Stimulated activated CD4-positive, alpha-beta T cell treated with anti-CD3 and anti-CD28 coated beads, Interleukin-12 subunit alpha, Interleukin-12 subunit beta, amount 100 ng/mL, for 48 hours (primary cell): ENCODE measurements around the gene COL18A1.

Experiments
- DNase-seq, 3 donors: peaks; one replicate each; pipeline ENCODE4 v3.0.0-alpha.2; 2020; ENCODE audit warnings: low read depth in 2 of 3, low spot score in 1 of 3

COL18A1 gene

GRCh38 chr21:45477176-45478114 is 72.5 kb downstream of the COL18A1 start:
- DNase-seq = no peak

GRCh38 chr21:45478115-45478801 is 73.3 kb downstream of the COL18A1 start:
- peak; percentile 69 to 79 (median 72) for DNase-seq

DNA sequence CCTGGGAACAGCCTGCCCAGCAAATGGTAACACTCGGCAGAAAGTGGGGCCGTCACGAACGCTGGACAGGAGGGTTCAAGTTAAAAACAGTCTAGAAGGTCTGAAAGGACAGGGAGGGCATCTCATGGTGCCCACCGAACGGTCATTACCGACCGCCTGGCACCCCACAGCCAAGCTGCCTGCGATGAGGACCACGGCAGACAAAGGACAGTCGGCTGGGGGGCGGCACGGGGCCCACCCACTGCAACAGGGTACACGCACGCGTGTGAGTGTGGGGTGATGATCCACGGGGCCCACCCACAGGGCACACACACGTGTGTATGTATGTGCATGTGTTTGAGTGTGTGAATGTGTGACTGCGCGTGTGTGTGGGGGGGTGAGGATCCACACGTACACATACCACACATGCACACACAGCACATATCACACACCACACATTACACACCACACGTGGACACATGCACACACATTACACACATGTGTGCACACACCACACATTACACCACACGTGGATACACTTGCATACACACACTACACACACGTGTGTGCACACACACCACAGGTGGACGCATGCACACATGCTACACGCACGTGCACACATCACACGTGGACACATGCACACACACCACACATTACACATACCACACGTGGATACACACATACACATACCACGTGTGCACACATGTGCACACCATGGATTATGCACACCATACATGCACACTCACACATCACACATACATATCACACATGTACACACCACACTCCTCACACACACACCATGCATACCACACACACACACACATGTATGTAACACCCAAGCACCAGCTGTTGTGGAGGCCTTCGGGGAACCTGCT is 74.1 kb downstream of the COL18A1 start:
- DNase-seq = no peak

DNA sequence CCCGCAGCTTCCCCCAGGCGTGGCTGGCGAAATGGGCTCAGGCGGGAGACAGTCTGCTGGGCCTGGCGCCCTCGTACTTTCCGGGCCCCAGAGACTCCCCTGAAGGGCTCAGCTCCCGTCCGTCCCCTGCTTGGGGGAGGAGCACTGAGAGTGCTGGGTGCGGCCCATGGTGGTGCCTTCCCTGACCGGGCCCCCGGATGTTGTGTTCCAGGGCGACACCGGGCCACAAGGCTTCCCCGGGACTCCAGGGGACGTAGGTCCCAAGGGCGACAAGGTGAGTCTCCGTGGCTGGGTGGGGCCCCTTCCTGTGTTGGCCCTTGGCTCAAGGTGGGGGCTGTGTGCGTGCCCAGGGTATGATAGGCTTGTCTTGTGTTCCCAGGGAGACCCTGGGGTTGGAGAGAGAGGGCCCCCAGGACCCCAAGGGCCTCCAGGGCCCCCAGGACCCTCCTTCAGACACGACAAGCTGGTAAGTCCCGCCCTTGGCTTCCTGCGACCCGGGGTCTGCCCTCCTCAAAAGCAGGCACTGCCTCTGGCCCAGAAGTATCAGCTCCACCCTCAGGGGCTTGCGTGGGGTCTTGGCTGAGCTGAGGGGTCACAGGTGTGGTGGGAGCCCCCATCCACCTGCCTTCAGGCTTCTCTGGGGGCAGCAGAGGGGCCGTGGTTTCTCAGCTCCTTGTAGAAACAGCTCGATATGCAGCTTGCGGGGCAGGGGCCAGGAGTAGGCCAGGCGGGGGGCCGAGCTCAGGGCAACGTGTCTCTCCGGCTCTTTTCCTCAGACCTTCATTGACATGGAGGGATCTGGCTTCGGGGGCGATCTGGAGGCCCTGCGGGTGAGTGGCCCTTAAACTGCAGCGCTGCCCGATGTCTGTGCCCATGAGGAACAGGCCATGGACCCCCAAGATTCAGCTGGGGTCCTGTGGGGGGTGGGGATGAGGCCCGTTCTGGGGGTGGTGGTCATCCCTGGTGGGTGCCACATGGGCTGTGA is 75.0 kb downstream of the COL18A1 start:
- no peak for DNase-seq

GRCh38 chr21:45480701-45481500 is 75.9 kb downstream of the COL18A1 start:
- no peak for DNase-seq

GRCh38 chr21:45481566-45481965 is 76.6 kb downstream of the COL18A1 start:
- DNase-seq = no peak

GRCh38 chr21:45481977-45482898 is 77.3 kb downstream of the COL18A1 start:
- no peak for DNase-seq

GRCh38 chr21:45482899-45483821 is 78.2 kb downstream of the COL18A1 start:
- DNase-seq = peak in 1 of 3 donors; percentile 37

- no peak for DNase-seq
Observed at GRCh38 chr21:45484318-45484717, 79.4 kb downstream of the COL18A1 start.

DNA sequence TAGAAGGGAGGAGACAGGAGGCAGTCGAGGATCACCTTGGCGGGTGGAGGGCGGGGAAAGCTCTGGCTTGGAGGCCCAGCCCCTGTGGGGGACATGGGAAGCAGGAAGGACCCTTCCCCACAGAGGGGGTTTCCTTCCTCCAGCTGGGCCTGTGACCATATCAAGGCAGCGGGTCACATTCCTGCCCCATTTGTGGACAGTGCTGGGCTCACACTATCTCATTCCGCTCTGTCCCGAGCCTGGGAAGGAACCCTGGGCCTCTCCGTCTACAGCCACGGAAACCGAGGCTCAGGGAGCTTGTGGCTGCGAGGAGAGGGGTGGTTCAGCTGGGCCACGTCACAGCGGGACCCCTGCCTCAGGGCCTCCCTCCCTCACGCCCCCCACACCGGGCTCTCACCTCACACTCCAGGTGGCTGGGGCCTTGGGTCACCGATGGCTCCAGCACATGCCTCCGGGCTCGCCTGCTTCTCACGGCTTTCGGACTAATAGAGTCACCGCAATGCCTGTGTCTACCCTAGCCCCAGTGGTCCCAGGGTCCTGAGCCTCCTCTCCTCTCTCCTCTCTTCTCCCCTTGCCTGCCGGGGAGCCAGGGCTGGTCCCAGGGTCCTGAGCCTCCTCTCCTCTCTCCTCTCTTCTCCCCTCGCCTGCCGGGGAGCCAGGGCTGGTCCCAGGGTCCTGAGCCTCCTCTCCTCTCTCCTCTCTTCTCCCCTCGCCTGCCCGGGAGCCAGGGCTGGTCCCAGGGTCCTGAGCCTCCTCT is 80.9 kb downstream of the COL18A1 start:
- no peak for DNase-seq

DNA sequence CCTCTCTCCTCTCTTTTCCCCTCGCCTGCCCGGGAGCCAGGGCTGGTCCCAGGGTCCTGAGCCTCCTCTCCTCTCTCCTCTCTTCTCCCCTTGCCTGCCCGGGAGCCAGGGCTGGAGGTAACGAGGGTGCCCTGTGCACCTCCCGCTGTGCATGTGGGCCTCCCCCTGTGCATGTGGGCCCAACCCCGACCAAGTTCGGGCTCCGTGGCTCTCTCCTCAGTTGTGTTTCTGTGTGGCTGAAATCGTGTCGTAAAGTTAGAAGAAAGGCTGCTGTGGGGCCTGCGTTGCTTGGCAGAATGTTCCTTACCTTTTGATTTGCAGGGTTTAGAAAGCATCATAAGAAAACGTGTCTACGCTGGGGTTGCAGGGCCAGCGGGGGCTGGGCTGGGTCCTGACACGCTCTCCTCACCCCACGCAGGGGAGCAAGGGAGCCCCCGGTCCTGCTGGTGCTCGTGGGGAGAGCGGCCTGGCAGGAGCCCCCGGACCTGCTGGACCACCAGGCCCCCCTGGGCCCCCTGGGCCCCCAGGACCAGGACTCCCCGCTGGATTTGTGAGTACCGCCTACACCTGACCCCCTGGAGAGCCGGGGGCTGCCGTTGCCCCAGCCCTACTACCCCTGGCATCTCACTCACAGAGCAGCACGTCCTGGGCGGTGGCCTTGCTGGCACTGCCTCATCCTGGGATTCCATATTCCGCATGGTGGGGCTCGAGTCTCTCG is 81.6 kb downstream of the COL18A1 start:
- DNase-seq = no peak

- no peak for DNase-seq
Observed at GRCh38 chr21:45487161-45487806, 82.3 kb downstream of the COL18A1 start.

DNA sequence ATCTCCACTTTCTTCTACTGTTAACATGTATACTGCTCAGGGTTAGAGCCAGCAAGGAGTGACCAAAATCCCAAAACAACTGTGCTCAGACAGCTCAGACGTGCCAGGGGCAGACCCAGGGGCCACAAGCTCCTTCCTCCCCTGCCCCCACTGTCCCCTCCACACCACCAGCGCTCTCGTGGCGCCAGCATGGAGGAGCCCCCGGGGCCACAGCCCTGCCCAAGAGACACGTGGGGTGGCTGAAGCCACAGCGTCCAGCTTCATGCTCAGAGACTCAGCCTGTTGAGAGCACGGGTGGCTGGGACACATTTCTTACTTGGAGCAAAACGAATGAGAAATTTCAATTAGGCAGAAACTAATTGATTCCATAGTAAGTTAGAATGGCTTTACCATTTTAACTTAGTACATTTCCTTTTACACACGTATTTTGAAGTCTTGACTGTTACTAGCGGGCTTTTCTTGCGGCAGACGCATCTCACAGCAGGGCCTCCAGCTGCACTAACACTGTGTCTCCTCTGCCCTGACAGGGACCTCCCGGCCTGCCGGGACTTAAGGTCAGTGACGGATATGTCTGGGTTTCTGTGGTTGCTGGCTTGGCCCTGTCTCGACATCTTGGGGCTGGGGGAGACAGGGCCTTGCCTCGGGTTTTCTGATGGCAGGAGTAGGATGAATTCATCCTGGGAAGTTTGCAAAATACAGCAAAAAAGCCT is 83.1 kb downstream of the COL18A1 start:
- no peak for DNase-seq

GRCh38 chr21:45488931-45489721 is 84.2 kb downstream of the COL18A1 start:
- DNase-seq = no peak
